Esophagus muscularis mucosa (tissue), 4 donors: ENCODE results near the gene STN1.

ENCODE experiments used
- EP300 ChIP-seq: sonication (generic); formaldehyde crosslinking; IDR thresholded peaks from one replicate; pipeline ENCODE4 v1.6.1; 2017; ENCODE audit warnings: antibody characterized with exemption
- POLR2A ChIP-seq: fragments of 450-650 bp; IDR thresholded peaks from one replicate; pipeline ENCODE4 v1.6.1; 2017; ENCODE audit warnings: antibody characterized with exemption, moderate library complexity, mild to moderate bottlenecking, low read depth
- TF ChIP-seq, protein P1 (sequence below), 3 experiments: fragments of 200-600 bp in 2 of 3; fragments of 450-650 bp in 1 of 3; sonication (generic) in 2 of 3; IDR thresholded peaks; one replicate each; pipeline ENCODE4 v1.5.1; 2017 to 2019; ENCODE audit warnings: antibody characterized with exemption in 3 of 3, mild to moderate bottlenecking in 2 of 3, moderate library complexity in 1 of 3

DNA sequence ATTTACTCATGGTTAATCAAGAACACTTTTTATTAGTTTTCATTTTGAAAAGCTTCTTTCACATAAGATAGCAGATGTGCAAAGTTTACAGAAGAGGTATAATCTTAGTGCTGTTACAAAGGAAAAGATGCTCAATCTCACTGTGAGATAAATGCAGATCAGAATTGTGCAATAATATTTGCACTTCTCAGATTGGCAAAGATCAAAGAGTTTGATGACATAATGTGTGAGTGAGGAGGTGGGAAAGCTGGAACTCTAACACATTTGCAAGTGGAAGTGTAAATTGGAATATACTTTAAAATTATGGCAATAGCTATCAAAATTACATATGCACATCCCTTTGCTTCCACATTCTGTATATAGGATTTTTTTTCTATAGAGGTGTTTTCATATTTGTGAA is 21.5 kb upstream of the STN1 start:
- TF ChIP-seq POLR2A, result no peak
- TF ChIP-seq, protein P1, sequence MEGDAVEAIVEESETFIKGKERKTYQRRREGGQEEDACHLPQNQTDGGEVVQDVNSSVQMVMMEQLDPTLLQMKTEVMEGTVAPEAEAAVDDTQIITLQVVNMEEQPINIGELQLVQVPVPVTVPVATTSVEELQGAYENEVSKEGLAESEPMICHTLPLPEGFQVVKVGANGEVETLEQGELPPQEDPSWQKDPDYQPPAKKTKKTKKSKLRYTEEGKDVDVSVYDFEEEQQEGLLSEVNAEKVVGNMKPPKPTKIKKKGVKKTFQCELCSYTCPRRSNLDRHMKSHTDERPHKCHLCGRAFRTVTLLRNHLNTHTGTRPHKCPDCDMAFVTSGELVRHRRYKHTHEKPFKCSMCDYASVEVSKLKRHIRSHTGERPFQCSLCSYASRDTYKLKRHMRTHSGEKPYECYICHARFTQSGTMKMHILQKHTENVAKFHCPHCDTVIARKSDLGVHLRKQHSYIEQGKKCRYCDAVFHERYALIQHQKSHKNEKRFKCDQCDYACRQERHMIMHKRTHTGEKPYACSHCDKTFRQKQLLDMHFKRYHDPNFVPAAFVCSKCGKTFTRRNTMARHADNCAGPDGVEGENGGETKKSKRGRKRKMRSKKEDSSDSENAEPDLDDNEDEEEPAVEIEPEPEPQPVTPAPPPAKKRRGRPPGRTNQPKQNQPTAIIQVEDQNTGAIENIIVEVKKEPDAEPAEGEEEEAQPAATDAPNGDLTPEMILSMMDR (IDR thresholded peaks at IDR 0.05), result no peak
- no peak for TF ChIP-seq EP300
